HG02840 (cell line): ENCODE data around the gene ABTB2.

Source experiments
- ATAC-seq: cut with Tn5 transposase; IDR thresholded peaks from one replicate; pipeline ENCODE4 v1.9.1; 2021; ENCODE audit warnings: mild to moderate bottlenecking, moderate library complexity, moderate number of reproducible peaks; ENCODE audit not compliant: unreplicated experiment, low FRiP score

ABTB2 gene

DNA sequence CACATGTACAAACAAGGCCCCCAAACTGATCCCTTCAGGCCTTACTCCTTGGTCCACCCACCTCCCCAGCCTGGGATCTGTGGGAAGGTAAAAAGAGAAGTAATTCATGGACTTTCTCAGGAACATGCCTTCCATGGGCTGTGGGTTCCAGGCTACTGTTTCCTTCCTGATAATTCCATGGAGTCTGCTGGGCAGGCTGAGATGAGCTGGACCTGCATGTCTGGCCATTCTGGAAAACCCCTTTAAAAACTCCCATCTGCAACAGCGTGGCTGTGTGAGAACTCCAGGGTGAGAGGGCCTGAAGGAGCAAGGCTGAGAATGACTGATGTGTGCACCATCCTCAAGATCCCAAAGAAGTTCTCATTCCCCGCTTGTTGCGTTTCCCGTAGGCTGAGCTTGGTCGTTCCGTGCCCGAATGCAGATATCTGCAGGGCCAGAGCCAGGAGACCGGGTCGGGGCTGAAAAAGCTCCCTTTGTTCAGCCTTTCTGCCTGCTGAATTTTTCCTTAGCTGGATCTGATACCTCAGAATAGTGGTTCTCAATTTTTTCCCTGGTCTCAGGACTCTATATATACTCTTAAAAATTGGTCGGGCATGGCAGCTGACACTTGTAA is 179.5 kb downstream of the ABTB2 start:
- ATAC-seq = no peak

DNA sequence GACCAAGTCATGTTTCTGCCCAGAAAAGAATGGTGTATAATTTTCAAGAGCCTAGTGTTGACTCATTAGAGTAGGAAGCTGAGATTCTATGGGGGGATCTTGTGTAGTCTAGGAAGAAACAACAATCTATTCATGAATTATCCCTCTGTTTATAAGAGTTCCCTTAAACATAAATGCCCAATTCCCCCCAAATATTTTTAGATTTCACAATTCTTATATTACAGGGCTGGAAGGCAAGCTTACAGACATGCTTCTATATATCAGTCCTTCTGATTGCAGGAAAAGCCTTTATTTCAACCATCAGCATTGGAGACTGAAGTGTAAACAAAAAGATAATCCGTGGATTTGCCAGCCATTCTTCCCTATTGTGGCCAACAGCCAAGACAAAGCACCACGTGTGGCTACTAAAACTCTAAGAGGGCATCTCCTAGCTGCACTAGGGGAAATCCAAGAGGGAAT is 181.0 kb downstream of the ABTB2 start:
- ATAC-seq = no peak

DNA sequence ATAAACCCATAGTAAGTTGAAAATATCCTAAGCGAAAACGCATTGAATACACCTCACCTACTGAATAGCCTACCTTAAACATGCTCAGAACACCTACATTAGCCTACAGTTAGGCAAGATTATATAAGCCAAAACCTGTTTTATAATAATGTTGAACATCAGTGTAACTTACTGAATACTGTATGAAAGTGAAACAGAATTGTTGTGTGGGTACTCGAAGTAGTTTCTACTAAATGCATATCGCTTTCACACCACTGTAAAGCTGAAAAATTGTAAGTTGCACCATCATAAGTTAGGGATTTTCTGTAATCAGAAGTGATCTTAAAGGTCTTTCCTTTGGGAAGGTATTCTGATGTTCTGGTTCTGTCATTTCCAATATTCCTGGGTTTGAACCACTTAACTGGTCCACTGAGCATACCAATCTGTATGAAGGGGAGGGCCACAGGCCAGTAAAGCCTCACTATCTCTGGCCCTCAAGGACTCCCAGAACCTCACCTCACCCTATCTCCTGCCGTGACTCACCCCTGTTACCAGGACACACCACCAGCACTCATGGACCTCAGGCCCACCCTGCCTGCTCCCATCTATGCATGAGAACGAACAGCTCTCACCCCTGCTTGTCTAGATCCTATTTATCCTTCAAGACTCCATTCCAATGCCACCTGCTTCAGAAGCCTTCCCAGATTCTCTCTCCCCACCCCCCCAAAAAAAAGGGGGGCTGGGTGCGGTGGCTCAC is 182.4 kb downstream of the ABTB2 start:
- ATAC-seq = no peak

DNA sequence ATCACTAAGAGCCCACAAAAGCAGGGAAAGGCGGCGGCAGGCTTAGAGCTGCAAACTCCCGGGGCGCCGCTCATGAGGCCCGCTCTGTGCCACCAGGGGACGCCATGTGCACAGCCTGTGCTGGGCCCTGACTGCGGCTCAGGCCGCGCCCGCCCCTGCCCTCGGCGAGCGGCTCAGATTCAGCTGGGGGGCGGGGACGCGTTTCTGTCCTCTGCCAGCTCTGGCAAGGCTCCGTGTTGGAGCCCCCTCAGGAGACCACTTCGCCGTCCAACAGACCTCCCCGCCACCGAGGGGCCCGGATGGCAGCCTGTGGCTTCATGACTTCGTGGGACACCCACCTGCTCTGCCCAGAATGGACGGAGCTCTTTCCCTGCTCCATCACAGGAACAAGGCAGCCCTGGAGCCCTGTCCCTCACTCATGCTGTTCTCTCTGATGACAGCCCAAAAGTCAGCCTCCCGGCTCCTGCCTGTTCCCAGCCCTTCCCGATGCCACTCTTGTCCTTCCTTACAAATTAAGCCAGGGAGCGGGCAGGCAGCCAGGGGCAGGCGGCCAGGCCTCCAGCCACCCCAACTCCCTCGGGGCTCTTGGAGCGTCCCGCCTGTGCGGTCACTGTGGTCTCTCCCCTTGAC is 183.3 kb downstream of the ABTB2 start:
- ATAC-seq = peak; percentile 68

DNA sequence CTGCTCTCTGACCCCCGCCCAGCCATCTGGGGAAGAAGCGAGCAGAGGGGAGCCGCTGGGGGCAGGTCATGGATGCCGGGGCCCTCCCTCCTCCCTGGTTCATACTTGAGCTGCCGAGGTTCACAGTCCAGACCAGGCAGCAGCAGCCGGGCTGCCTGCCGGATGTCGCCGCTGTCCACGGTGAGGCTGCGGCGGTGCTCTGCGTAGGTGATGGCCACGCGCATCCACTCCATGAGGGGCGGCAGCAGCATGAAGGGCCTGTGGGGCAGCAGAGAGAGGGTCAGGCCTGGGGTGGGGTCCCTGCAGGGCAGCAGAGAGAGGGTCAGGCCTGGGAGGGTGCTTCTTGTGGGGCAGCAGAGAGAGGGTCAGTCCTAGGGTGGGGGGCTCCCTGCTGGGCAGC is 184.8 kb downstream of the ABTB2 start:
- ATAC-seq = no peak

DNA sequence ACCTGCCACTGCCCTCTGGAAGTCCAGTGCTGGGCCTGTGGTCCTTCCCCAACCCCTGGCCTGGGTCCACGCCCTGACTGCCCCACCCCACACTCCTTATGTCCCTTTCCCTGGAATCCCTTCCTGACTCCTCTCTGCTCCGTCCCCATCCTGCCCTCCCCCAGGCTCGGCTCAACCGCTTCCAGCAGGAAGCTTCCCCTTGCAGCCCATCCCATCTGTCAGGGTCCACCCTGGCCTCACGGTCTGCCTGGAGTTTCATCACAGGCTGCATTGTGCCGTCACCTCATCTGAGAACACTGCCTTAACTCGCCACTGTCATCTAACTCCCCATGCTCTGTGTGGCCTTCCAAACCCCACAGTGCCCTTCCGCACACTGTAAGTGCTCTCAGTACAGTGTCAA is 188.1 kb downstream of the ABTB2 start:
- no peak for ATAC-seq

DNA sequence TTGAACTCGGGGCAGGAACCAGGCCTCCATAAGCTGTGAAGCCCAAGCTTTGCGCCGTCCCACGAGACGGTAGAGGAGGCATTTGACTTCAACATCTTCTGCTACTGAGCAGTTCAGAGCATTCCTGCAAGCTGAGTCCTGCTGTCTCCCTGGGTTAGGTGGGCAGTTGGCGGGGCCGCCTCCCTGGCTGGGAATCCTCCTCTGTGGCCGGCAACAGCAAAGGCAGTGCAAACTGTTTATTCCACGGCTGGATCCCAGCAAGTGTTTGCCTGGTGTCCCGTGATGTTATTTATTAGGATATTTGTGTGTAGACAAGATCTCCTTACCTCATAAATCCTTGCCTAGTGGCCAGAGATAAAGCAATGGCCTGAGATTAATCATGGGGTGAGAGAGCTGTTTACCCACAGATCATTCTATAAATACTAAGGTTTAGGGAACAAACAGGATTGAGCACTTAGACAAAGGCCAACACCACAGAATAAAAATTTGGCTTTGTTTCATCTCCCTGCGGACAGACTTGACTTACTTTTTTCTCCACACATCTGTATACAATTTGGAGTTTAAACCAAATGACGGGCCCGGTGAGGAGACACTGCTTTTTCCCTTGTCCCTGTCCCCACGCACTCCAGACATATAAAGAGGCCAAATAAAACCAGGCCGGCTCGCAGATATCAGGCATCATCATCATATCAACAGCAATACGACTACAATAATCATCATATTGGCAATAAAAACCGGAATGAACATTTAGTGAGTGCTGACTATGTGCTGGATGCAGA is 189.0 kb downstream of the ABTB2 start:
- no peak for ATAC-seq

DNA sequence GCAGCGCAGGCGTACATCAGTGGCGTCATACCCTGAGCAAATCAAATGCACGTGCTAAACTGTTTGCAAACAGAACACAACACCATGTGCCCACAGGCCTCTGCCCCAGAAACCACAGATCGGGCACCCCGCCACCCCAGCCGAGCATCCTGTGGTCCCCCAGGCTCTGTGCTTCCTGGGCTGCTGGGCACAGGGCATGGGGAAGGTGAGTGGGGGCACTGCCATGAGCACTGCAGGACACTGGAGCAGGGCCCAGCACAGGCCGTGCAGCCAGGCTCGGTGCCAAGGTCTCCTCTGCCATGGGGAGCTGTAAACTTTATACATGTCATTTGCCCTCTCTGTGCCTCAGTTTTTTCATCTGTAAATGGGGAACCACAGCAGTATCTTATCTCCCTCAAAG is 189.8 kb downstream of the ABTB2 start:
- no peak for ATAC-seq

DNA sequence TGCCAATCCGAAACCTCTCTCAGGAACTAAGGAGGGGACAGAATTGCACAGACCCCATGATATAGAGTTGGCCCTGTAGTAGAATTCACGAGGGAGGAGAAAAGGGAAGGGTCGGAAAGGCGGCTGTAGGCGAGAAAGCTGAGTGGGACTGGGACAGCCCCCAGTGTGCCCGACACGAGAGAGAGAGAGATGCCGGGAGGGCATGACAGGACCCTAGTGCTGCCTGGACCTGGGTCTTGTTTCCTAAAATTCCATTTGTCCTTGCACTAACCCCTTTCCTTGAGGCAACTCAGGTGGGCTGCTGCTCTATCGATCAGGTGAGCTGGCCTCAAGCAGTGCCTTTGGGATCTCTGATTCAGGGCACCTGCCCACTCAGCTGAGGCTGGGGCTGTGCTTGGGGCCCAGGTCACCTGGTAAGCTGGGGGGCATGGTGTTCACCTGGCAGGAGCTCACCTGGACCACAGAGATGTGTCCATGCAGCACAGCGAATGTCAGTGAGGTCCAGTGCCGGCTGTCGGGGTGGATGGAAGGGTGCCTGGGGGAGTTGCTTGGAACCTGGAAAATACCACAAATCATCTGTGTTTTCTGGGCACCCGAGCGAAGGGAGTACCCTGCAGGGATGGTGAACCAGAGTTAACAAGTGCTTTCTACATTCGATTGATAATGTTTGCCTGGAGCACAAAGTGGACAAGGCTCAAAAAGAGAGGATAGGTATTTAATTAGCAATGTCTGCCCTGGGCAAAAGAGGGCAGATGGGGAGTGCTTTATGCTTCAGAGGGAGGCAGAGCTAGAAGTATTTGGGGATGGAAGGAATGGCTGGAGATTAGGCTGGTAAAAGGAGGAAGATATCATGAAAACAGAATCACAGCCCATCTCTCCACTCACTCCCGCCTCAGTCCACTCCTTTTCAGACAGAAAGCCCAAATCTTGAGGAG is 190.7 kb downstream of the ABTB2 start:
- ATAC-seq = no peak

DNA sequence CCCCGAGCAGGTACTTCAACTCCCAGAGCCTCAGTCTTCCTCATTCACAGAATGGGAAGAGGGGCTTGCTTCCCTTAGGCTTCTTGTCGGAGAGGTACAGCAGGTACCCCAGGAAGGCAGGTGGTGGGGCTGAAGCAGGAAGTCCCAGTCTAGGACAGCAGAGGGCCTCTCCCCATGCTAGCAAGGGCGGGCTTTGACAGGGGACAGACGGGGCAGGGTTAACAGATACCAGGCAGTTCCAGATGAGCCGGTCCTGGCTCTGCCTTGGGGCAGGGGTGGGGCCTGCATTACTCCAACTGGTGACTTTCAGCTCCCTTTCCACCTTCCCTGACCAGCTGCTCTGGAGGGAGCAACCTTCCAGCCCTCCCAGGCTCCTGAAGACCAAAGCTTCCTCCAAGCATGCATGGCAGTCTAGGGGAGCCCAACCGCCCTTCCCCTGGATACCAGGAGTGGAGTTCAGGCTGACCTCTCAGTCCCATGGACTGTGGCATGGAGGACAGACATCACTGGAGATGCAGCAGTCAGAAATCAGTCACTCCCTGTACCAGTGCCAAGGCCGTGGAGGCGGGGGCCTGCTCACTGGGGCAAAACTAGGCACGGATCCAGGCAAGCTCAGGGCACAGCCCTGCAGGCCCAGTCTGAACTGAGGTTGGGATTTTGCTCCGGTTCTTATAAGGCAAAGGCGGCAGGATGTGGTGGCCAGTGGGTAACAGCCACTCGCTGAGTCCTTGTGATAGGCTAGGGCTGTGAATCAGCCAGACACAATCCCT is 191.8 kb downstream of the ABTB2 start:
- ATAC-seq = no peak

DNA sequence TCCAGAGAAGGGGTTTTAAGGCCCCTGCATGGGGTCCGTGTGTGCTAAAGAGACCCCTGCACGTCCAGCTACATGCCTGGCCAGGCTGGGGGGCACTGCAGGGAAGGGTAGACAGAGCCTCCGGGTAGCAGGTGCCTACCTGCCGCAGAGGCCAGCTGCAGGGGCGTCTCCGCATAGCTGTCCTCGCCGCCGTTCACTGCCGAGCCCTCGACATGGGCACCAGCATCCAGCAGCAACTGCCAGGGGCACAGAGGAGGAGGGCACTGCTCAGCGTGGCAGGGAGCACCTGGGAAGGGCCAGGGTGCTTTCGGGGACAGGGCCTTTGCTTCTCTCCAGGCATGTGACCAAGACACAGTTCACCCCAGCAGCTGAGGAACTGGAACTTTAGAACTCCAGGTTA is 192.7 kb downstream of the ABTB2 start:
- ATAC-seq = no peak

DNA sequence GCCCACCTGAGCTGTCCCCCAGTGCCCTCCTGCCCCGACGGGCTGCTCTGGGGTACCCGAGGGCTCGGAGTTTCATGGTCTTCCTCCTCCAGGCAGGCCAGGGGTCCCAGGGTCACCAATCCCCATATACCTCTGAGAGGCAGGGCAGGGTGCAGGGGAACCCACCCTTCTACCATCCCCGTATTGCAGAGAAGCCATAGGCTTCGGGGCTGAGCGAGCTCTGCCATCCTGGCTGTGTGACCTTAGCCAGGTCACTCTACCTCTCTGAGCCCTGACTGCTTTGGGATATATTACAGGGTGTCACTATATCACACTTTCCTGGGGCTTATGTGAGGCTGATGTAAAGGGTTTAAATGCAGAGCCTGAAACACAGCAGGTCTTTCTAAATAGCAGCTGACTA is 195.0 kb downstream of the ABTB2 start:
- no peak for ATAC-seq

DNA sequence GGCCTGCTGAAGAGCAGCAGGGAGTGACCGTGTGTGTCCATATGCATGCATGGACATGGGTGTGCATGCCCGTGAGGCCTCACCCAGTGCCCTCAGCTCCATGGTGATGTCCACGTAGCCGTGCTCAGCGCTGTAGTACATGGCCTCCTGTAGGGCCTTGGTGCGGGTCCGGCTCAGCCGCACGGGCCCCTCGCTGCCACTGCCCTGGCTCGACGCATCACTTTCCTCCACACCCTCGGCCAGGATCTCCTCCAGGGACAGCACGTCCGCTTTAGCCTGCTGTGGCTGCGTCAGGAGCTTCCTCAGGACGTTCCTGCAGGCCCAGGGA is 195.4 kb downstream of the ABTB2 start:
- ATAC-seq = no peak

DNA sequence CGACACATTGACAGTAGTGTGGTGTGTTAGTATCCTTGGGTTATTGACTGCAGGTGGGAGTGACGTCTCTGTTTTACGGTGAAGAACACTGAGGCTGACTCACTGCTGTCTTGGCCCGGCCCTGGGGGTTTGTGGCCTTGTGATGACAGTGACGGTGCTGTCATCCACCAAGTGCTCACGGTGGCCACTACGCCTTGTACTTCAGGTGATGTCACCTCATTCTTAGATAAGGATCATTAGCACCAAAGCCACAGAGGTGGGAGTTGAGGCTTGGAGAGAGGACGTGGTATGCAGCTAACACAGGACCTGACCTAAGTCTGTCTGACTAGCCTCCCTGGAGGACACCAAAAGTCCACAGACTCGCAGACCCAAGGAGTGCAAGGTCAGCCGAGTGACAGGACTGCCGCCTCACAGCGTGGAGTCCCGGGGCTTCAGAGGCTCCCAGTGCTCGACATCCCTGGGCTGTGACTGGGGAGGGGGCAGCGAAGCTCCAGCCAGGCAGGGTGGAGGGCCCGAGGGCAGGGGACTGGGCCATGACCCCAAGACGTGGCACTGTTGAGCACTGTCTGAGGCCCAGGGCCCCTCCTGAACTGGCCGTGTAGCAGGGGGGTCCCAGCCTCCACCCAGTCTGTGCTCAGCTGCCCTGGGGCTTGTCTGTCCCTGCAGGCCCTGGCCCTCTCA is 195.9 kb downstream of the ABTB2 start:
- ATAC-seq = no peak

DNA sequence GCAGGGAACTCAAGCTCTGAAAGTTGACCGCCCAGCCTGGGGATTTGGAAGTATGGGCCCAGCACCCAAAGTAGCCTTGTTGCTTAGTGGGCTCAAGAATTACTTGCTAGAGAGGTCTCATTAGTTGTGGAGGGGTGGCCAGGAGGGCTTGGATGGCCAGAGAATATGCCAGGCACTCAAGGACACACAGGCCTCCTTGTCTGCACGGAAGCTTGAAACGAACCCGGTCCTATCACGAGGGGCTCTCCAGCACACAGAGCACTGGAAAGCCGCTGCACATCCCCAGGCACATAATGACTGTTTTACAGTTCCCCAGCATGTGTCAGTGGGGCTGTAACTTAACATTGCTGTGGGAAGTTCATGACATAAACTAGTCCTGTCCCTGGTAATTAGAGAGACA is 196.4 kb downstream of the ABTB2 start:
- no peak for ATAC-seq

DNA sequence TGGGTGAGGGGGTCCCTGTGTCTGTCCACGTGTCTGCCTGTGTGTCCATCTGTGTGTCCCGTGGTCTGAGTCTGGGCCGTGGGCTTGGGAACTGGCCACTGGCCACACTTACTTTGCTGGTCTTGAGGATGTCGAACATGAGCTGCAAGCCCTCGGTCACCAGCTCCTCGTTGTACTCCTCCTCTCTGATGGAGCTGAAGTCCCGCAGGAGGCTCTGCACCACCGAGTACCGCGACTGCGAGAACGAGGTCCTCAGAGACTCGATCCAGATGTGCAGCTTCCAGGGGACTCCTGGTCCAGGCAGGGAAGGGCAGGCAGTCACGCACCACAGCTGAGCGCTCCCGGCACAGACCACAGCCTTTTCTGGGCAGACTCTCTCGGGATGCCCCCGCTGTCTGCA is 197.0 kb downstream of the ABTB2 start:
- ATAC-seq = no peak

DNA sequence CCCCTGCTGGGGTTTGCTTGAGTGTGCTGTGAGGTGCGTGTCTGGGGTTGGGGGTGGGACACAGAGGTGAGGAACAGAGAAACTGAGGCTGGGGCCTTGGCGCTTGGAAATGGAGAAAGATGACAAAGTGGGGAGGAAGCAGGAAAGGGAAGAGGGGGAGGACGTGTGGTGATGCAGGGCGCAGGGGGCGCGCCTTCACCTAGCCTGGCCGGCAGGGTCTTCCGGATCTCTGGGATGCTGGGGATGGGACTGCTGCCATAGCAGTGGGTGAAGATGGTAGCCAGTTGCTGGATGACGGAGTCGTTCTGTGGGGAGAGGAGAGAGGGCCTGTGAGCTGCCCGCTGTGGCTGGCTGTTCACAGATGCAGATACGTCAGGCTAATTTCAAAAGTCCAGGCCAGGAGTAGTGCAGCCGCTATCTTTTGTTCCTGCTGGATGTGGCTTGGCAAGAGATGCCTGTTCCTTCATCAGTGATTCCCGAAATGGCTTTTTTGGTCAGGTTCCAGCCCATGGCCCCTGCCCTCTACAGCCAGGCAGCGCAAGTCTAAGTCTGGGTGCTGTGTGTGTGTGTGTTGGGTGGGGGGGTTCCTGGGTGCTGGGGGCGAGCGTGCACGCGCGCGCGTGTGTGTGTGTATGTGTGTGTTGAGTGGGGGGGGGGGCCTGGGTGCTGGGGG is 197.6 kb downstream of the ABTB2 start:
- ATAC-seq = no peak

DNA sequence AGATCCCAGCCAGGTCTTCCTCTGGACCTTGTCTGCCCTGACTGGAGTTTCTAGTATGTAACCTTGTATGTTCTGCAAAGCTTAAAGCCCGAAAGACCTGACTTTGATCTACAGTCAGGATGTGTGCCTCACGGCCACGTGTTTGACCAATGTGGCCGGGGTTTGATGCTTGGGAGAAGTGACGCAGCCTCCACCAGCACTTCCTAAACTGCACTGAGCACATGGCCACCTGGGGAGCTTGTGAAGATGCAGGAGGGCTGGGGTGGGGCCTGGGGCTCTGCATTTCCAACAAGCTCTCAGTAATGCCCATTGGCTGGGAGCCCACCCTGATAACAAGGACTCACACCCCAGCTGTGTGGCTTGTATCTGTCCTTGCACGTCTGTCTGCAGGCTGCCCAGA is 199.1 kb downstream of the ABTB2 start:
- no peak for ATAC-seq
